Neural cell (in vitro differentiated cells): ENCODE measurements around the gene RHOH. TPM values are rescaled to one million over a fixed set of nuclear protein-coding genes. Genes with fewer than 3 reads are reported as not detected.

Source experiments
- H2AFZ ChIP-seq: fragments of 200-600, 300-800 bp; sonication (generic), shearing (Covaris generic); 2 replicates; pipeline ENCODE4 v1.6.0; 2014; ENCODE audit warnings: low read depth, mild to moderate bottlenecking, antibody characterized with exemption, low read length, moderate library complexity
- H3F3A ChIP-seq: fragments of 200-600 bp; shearing (Covaris generic); 2 replicates; pipeline ENCODE4 v1.6.1; 2016; ENCODE audit warnings: mild to moderate bottlenecking, moderate library complexity, mixed read lengths, antibody characterized with exemption, low read length; ENCODE audit not compliant: insufficient read depth, poor library complexity, severe bottlenecking
- H3K27ac ChIP-seq: fragments of 200-600, 300-800 bp; sonication (generic), shearing (Covaris generic); 2 replicates; pipeline ENCODE4 v1.5.1; 2014; ENCODE audit warnings: mild to moderate bottlenecking, low read length, moderate library complexity
- H3K27me3 ChIP-seq: fragments of 300-800, 200-600 bp; sonication (generic), shearing (Covaris generic); 2 replicates; pipeline ENCODE4 v1.6.0; 2014; ENCODE audit warnings: mild to moderate bottlenecking, low read depth, low read length, moderate library complexity; ENCODE audit not compliant: insufficient read depth
- H3K36me3 ChIP-seq: fragments of 300-800, 200-600 bp; sonication (generic), shearing (Covaris generic); 2 replicates; pipeline ENCODE4 v1.5.1; 2014; ENCODE audit warnings: mild to moderate bottlenecking, antibody characterized with exemption, low read length, moderate library complexity; ENCODE audit not compliant: insufficient read depth
- H3K4me2 ChIP-seq: fragments of 300-800, 200-600 bp; sonication (generic), shearing (Covaris generic); 2 replicates; pipeline ENCODE4 v1.6.0; 2014; ENCODE audit warnings: mild to moderate bottlenecking, low read length
- H3K4me3 ChIP-seq: fragments of 300-800, 200-600 bp; sonication (generic), shearing (Covaris generic); 2 replicates; pipeline ENCODE4 v1.5.1; 2014; ENCODE audit warnings: mild to moderate bottlenecking, low read length, moderate library complexity
- H3K79me2 ChIP-seq: fragments of 200-600 bp; shearing (Covaris generic); replicated peaks from 2 replicates; pipeline ENCODE4 v1.6.0; 2014; ENCODE audit warnings: mild to moderate bottlenecking, low read length, moderate library complexity; ENCODE audit not compliant: insufficient read depth
- H3K9ac ChIP-seq: fragments of 300-800, 200-600 bp; sonication (generic), shearing (Covaris generic); 2 replicates; pipeline ENCODE4 v1.6.1; 2016; ENCODE audit warnings: mild to moderate bottlenecking, low read length, mixed read lengths
- H3K9me2 ChIP-seq: fragments of 200-600 bp; shearing (Covaris generic); 2 replicates; pipeline ENCODE4 v1.6.1; 2016; ENCODE audit warnings: mild to moderate bottlenecking, low read length, mixed read lengths; ENCODE audit not compliant: insufficient read depth
- H3K9me3 ChIP-seq: fragments of 200-600, 300-800 bp; sonication (generic), shearing (Covaris generic); 2 replicates; pipeline ENCODE4 v1.6.1; 2016; ENCODE audit warnings: mild to moderate bottlenecking, mixed run types, low read length, moderate library complexity, mixed read lengths
- H4K20me1 ChIP-seq: fragments of 200-600 bp; shearing (Covaris generic); 2 replicates; pipeline ENCODE4 v1.6.1; 2016; ENCODE audit warnings: mild to moderate bottlenecking, mixed run types; ENCODE audit not compliant: insufficient read depth
- EP300 ChIP-seq: fragments of 450-650 bp; conservative IDR thresholded peaks from 2 replicates; pipeline ENCODE4 v1.6.1; 2014; ENCODE audit warnings: antibody characterized with exemption, mild to moderate bottlenecking, moderate library complexity; ENCODE audit not compliant: poor library complexity, severe bottlenecking
- EZH2 ChIP-seq: fragments of 200-600, 300-800 bp; shearing (Covaris generic), sonication (generic); IDR thresholded peaks from 2 replicates; pipeline ENCODE4 v1.6.1; 2014; ENCODE audit warnings: antibody characterized with exemption, low read length, borderline replicate concordance, mild to moderate bottlenecking; ENCODE audit not compliant: insufficient read depth, poor library complexity, severe bottlenecking
- MXI1 ChIP-seq: fragments of 450-650 bp; conservative IDR thresholded peaks from 2 replicates; pipeline ENCODE4 v1.6.1; 2014; ENCODE audit warnings: antibody characterized with exemption, mild to moderate bottlenecking; ENCODE audit not compliant: poor library complexity, severe bottlenecking
- POLR2AphosphoS5 ChIP-seq: IDR thresholded peaks from 2 replicates; pipeline ENCODE4 v1.6.1; 2012
- RAD21 ChIP-seq: fragments of 450-650 bp; conservative IDR thresholded peaks from 2 replicates; pipeline ENCODE4 v1.6.1; 2014; ENCODE audit warnings: antibody characterized with exemption, mild to moderate bottlenecking, moderate library complexity
- TAF1 ChIP-seq: IDR thresholded peaks from 2 replicates; pipeline ENCODE4 v1.6.1; 2012; ENCODE audit warnings: low read depth
- polyA plus RNA-seq: library from polyadenylated mRNA; depleted of rRNA; stranded (reverse); fragments of >200 nt; gene quantifications from 2 replicates; pipeline ENCODE4 v1.2.3, GENCODE V29; 2014
- TF ChIP-seq, protein P1 (sequence below): IDR thresholded peaks from 2 replicates; pipeline ENCODE4 v1.6.1; 2012; ENCODE audit warnings: borderline replicate concordance
- TF ChIP-seq, protein P2 (sequence below): fragments of 450-650 bp; IDR thresholded peaks from 2 replicates; pipeline ENCODE4 v1.5.1; 2014; ENCODE audit warnings: antibody characterized with exemption, mild to moderate bottlenecking, moderate library complexity; ENCODE audit not compliant: poor library complexity, severe bottlenecking

RHOH gene
- polyA plus RNA-seq, 1 donor from 2014 or later, result not detected

DNA sequence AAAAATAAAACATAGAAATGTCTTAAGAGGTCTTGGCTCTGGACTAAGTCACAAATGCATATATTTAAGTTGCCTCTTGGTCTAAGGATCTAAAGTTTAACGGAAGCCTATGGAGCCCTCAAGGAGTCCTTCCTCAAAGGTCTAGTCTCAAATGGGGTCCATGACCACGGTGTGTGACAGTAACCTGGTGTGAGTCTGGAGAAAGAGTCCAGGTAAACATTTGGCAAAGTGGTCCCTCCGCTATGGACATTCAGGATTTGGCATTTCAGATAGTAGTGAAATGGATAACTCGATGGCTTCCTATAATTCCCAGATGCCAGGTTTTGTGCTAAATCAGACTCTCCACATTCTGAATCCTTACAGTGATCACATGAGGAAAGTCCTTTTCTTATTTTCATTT is 44.2 kb downstream of the RHOH start:
- Histone ChIP-seq H3K9ac (no peak overlapping the region), H4K20me1 (no peaks in the 10 kb centered on the region), H3K4me2 (no peak overlapping the region), H2AFZ (no peak overlapping the region), H3K79me2 (no peaks in the 10 kb centered on the region), H3K9me3 (no peaks in the 10 kb centered on the region), H3F3A (no peaks in the 10 kb centered on the region), H3K4me3 (no peak overlapping the region), H3K36me3 (no peaks in the 10 kb centered on the region), H3K27ac (no peak overlapping the region), H3K27me3 (no peaks in the 10 kb centered on the region), H3K9me2 (no peaks in the 10 kb centered on the region)
- TF ChIP-seq, protein P1, sequence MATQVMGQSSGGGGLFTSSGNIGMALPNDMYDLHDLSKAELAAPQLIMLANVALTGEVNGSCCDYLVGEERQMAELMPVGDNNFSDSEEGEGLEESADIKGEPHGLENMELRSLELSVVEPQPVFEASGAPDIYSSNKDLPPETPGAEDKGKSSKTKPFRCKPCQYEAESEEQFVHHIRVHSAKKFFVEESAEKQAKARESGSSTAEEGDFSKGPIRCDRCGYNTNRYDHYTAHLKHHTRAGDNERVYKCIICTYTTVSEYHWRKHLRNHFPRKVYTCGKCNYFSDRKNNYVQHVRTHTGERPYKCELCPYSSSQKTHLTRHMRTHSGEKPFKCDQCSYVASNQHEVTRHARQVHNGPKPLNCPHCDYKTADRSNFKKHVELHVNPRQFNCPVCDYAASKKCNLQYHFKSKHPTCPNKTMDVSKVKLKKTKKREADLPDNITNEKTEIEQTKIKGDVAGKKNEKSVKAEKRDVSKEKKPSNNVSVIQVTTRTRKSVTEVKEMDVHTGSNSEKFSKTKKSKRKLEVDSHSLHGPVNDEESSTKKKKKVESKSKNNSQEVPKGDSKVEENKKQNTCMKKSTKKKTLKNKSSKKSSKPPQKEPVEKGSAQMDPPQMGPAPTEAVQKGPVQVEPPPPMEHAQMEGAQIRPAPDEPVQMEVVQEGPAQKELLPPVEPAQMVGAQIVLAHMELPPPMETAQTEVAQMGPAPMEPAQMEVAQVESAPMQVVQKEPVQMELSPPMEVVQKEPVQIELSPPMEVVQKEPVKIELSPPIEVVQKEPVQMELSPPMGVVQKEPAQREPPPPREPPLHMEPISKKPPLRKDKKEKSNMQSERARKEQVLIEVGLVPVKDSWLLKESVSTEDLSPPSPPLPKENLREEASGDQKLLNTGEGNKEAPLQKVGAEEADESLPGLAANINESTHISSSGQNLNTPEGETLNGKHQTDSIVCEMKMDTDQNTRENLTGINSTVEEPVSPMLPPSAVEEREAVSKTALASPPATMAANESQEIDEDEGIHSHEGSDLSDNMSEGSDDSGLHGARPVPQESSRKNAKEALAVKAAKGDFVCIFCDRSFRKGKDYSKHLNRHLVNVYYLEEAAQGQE, result no peak
- TF ChIP-seq EZH2 (no peak), RAD21 (no peak), TAF1 (no peak)
- TF ChIP-seq, protein P2, sequence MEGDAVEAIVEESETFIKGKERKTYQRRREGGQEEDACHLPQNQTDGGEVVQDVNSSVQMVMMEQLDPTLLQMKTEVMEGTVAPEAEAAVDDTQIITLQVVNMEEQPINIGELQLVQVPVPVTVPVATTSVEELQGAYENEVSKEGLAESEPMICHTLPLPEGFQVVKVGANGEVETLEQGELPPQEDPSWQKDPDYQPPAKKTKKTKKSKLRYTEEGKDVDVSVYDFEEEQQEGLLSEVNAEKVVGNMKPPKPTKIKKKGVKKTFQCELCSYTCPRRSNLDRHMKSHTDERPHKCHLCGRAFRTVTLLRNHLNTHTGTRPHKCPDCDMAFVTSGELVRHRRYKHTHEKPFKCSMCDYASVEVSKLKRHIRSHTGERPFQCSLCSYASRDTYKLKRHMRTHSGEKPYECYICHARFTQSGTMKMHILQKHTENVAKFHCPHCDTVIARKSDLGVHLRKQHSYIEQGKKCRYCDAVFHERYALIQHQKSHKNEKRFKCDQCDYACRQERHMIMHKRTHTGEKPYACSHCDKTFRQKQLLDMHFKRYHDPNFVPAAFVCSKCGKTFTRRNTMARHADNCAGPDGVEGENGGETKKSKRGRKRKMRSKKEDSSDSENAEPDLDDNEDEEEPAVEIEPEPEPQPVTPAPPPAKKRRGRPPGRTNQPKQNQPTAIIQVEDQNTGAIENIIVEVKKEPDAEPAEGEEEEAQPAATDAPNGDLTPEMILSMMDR, result no peak

DNA sequence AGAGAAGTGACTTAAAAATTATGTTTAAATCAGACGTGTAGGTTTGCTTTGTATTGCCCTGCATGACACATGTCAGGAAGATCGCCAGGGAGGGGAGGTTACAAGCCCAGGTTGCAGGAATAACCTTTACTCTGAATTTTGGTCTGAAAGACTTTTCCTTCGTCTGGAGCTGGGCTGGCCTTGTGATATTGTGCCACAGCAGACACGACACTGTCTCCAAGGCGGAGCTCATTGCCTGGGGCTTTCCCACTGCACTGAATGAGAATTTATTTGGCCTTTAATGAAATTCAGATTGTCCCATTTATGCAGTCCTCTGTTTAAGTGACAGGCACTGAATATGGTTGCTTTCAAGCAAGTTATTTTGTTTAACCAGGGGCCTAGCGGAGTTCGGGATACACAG is 45.1 kb downstream of the RHOH start:
- H3K79me2 ChIP-seq, result no peaks in the 10 kb centered on the region
- H3F3A ChIP-seq, result no peaks in the 10 kb centered on the region
- no peak overlapping the region for H3K27ac ChIP-seq
- TF ChIP-seq EP300 (no peak), POLR2AphosphoS5 (no peak), TAF1 (no peak), EZH2 (no peak), MXI1 (no peak)
- TF ChIP-seq, protein P2, result no peak
- H3K9me3 ChIP-seq, result no peaks in the 10 kb centered on the region
- no peak overlapping the region for H3K4me2 ChIP-seq
- no peaks in the 10 kb centered on the region for H3K9me2 ChIP-seq
- no peaks in the 10 kb centered on the region for H3K36me3 ChIP-seq
- no peak overlapping the region for H3K9ac ChIP-seq
- H2AFZ ChIP-seq, result no peak overlapping the region
- no peaks in the 10 kb centered on the region for H3K27me3 ChIP-seq
- no peak overlapping the region for H3K4me3 ChIP-seq
- no peaks in the 10 kb centered on the region for H4K20me1 ChIP-seq
